ENCODE measurements around the gene SRPK2.

- TF ChIP-seq EP300 (IDR thresholded peaks at IDR 0.05; ENCODE audit: borderline replicate concordance in 1 of 2, low read depth in 2 of 2, low read length in 2 of 2) = no peak
- no peak for TF ChIP-seq POLR2A (IDR thresholded peaks at IDR 0.05; ENCODE audit: control extremely low read depth in 1 of 2, low read depth in 2 of 2, low read length in 2 of 2)
- TF ChIP-seq, protein P1, sequence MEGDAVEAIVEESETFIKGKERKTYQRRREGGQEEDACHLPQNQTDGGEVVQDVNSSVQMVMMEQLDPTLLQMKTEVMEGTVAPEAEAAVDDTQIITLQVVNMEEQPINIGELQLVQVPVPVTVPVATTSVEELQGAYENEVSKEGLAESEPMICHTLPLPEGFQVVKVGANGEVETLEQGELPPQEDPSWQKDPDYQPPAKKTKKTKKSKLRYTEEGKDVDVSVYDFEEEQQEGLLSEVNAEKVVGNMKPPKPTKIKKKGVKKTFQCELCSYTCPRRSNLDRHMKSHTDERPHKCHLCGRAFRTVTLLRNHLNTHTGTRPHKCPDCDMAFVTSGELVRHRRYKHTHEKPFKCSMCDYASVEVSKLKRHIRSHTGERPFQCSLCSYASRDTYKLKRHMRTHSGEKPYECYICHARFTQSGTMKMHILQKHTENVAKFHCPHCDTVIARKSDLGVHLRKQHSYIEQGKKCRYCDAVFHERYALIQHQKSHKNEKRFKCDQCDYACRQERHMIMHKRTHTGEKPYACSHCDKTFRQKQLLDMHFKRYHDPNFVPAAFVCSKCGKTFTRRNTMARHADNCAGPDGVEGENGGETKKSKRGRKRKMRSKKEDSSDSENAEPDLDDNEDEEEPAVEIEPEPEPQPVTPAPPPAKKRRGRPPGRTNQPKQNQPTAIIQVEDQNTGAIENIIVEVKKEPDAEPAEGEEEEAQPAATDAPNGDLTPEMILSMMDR (IDR thresholded peaks at IDR 0.05; ENCODE audit: control extremely low read depth in 1 of 3, insufficient read depth in 1 of 3, low read depth in 1 of 3, low read length in 3 of 3) = no peak
- no peak for TF ChIP-seq EZH2 (IDR thresholded peaks at IDR 0.05; ENCODE audit: low read depth, low read length, severe bottlenecking)
- TF ChIP-seq TCF12 (IDR thresholded peaks at IDR 0.05; ENCODE audit: low read depth, low read length) = no peak
- TF ChIP-seq CREB1 (IDR thresholded peaks at IDR 0.05) = no peak
- TF ChIP-seq YY1 (IDR thresholded peaks at IDR 0.05; ENCODE audit: low read depth, low read length) = no peak
Observed at GRCh38 chr7:105178177-105178576, 210.5 kb downstream of the SRPK2 start.
